SK-N-MC (cell line): ENCODE measurements around the gene PACS2.

Experiments
- EZH2 ChIP-seq: fragments of 200-600 bp; sonication (generic); IDR thresholded peaks from one replicate; pipeline ENCODE4 v1.6.1; 2017; ENCODE audit warnings: antibody characterized with exemption
- FOXP2 ChIP-seq: optimal IDR thresholded peaks from 2 replicates; pipeline ENCODE3; 2011; ENCODE audit warnings: mild to moderate bottlenecking, moderate library complexity; ENCODE audit not compliant: insufficient read depth; ENCODE audit errors: extremely low read length, control extremely low read depth
- POLR2AphosphoS5 ChIP-seq: IDR thresholded peaks from 2 replicates; pipeline ENCODE4 v1.6.1; 2012; ENCODE audit warnings: mild to moderate bottlenecking, low read depth, low read length, borderline replicate concordance

DNA sequence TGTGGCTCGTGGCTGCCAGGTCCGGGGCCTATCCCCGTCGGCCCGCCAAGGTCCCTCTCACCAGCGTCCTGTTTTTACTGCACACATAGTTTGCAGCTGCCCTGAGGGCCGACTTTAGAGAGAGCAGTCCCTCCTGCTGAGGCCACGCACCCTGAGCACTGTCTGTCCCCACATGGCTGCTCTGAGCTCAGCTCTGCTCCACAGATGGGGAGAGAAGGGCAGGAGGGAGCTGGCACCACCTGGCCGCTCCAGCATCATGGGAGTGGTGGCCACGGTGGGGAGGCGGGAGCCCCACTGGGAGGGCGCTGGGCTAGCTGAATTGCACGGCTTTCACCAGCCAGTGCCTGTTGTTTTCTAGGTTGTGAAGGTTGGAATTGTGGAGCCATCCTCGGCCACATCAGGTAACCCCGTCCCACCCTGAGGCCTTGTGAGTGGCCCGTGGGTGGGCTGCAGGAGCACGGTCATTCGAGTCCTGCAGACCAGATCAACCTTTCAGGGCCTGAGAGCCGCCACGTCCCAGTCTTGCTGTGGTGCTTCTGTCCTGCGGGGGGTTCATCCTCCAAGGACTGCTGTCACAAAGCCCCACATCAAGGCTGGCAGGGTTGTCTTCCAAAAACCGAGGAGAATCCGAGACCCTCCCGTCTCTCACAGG is 76.4 kb downstream of the PACS2 start:
- no peak for TF ChIP-seq POLR2AphosphoS5
- no peak for TF ChIP-seq EZH2
- TF ChIP-seq FOXP2: no peak
